ENCODE results near the gene ZNF786.

GRCh38 chr7:149097088-149097487 is 6.6 kb upstream of the ZNF786 start:
- TF ChIP-seq CTCF (IDR thresholded peaks at IDR 0.05) (no peak), POLR2A (IDR thresholded peaks at IDR 0.05) (no peak)
